Measurements from ENCODE around the gene CCDC190.

DNA sequence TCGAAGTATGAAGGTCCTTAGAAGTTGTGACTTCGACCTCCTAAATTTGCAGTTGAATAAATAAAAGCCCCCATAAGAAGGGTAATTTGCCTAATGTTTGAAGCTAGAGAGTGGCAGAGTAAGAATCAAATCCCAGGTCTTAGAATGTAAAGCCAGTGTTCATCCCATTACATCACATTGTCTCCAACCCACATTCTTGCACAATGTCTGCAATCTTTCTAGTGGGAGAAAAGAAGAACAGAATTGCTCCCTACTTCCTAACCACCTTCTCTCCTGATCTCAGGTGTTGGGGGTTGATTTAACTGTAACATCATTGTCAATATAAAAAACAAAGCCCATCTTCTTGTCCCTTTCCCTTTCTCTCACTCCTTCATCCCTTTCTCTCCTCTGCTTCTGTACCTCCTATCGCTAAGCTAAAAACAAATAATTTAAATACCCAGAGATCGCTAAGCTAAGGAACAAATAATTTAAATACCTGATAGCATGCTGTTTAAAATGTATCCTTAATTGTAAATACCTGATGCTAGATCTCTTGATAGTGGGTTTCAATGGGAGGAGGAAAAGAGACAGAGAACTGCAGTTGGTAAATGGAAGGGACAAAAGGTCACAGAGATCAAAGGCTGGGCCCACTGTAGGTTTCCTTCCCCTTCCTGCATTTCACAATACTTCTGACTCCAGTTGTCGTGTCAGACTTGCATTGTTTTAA, 32.1 kb upstream of the CCDC190 start:
- TF ChIP-seq, protein P1, sequence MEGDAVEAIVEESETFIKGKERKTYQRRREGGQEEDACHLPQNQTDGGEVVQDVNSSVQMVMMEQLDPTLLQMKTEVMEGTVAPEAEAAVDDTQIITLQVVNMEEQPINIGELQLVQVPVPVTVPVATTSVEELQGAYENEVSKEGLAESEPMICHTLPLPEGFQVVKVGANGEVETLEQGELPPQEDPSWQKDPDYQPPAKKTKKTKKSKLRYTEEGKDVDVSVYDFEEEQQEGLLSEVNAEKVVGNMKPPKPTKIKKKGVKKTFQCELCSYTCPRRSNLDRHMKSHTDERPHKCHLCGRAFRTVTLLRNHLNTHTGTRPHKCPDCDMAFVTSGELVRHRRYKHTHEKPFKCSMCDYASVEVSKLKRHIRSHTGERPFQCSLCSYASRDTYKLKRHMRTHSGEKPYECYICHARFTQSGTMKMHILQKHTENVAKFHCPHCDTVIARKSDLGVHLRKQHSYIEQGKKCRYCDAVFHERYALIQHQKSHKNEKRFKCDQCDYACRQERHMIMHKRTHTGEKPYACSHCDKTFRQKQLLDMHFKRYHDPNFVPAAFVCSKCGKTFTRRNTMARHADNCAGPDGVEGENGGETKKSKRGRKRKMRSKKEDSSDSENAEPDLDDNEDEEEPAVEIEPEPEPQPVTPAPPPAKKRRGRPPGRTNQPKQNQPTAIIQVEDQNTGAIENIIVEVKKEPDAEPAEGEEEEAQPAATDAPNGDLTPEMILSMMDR (IDR thresholded peaks at IDR 0.05): no peak
- TF ChIP-seq POLR2A (IDR thresholded peaks at IDR 0.05) (no peak), POLR2AphosphoS5 (IDR thresholded peaks at IDR 0.05) (no peak)

All from prostate gland (tissue), 2 donors.